ENCODE data around the gene RBP5.

DNA sequence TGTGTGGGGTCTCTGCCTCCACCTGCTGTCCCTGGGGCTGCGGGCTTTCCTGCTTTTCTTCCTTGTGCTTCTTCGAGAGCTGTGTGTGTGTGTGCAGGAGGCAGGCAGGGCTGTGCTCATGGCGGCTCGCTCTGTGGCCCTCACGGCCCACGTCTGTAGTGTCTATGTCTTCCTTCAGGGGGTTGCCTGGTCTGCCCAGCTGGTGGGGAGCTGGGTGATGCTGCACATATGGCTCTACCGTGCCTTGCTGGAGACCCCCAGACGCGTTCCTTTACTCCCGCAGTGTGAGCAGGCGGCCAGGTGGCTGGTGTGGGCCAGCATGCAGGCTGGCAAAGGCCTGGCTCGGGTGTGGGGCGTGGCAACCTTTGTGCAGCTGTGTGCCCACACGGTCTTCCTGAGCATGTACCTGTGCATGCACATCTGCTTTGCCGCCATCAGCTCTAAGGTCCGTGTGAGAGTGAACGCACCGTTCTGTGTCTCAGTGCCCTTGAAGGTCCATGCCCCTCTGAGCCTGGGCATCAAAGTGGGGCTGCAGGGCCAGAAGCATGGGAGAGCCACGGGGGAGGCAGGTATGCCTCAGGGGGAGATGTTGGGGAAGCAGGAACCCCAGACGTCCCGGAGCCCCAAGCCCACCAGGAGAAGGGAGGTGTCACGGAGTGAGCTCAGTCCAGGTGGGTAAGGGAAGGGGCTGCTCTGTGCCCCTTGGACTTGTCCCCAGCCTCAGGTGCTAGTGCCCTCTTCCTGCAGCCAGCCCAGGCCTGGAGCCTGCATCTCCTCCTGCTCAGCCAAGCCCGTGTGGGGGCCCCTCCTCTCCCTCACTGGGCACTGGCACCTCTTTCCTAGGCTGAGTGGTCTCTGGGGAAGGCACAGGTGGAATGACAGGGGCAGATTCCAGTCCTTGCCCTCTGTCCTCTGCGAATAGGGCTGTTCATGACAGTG, 27.8 kb upstream of the RBP5 start:
- TF ChIP-seq CTCF (tag by site-specific recombination; IDR thresholded peaks at IDR 0.05) = no peak
- TF ChIP-seq ZNF155 (tag by site-specific recombination; IDR thresholded peaks at IDR 0.05) = no peak
- TF ChIP-seq REST (tag by site-specific recombination; IDR thresholded peaks at IDR 0.05) = no peak
- no peak for TF ChIP-seq ZNF510 (tag by site-specific recombination; IDR thresholded peaks at IDR 0.05; ENCODE audit: insufficient replicate concordance)
- no peak for TF ChIP-seq ZNF645 (tag by site-specific recombination; IDR thresholded peaks at IDR 0.05)
- TF ChIP-seq ZNF280C (tag by site-specific recombination; IDR thresholded peaks at IDR 0.05) = no peak
- TF ChIP-seq ZNF449 (tag by site-specific recombination; IDR thresholded peaks at IDR 0.05) = no peak
